Activated T-helper 1 cell treated with anti-CD3 and anti-CD28 coated beads, Interleukin-2, amount 50 U/mL, for 16 hours (primary cell): ENCODE data around the gene ABI3.
A peak's percentile ranks its signal among the peaks of the same experiment; 100 is the strongest.

Source experiments
- DNase-seq, 2 donors: peaks; one replicate each; pipeline ENCODE4 v3.0.0-alpha.2; 2020; ENCODE audit warnings: low read depth in 1 of 2, low spot score in 1 of 2

ABI3 gene

DNA sequence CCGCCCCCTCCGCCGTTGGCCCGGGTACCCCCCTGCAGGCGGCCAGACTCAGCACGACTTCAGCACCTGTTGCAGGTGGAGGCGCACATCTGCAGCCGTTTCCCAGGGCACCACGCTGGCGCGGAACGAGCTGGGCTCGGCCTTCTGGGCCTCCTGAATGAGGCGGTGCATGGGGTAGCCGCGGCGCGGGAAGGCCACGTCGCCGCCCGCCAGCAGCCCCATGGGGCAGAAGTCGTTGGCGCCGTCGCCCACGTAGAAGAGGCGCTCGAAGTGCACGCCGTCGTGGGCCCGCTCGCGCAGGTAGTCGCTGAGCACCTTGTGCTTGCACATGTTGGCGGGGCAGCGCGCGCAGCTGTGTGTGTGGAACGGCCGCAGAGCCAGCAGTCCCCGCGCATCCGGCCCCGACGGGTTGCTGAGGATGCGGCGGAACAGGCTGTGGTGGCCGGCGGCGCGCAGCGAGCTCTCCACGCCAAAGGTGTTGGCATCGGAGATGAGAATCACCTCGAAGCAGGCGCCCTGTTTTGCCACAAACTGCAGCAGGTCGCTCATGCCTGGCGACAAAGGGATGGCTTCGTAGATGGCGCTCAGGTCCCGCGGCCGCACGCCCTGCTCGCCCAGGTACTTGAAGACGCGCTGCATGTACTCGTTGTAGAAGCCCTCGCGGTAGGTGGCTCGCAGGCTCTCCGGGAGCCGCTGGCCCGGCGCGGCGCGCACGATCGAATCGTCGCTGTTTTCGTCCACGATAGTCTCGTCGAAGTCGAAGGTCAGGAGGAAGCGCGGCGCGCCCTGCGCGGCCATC, 13.9 kb downstream of the ABI3 start:
- DNase-seq: peak in 1 of 2 donors; percentile 26

DNA sequence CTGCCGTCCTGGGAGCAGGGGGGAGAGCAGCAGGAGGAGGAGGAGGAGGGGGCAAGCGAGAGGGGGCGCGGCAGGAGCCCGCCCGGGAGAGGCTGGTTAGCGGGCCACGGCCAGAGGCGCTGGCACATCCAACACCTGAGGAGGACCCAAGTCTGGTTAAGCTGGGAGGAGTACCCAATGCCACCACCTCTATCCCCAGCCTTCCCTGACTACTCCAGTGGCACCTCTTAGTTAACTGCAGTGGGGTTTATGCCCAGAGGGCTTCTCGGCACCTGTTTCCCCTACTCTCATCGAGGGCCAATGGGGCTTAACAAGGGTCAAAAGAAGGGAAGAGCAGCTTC, 14.5 kb downstream of the ABI3 start:
- DNase-seq: no peak

DNA sequence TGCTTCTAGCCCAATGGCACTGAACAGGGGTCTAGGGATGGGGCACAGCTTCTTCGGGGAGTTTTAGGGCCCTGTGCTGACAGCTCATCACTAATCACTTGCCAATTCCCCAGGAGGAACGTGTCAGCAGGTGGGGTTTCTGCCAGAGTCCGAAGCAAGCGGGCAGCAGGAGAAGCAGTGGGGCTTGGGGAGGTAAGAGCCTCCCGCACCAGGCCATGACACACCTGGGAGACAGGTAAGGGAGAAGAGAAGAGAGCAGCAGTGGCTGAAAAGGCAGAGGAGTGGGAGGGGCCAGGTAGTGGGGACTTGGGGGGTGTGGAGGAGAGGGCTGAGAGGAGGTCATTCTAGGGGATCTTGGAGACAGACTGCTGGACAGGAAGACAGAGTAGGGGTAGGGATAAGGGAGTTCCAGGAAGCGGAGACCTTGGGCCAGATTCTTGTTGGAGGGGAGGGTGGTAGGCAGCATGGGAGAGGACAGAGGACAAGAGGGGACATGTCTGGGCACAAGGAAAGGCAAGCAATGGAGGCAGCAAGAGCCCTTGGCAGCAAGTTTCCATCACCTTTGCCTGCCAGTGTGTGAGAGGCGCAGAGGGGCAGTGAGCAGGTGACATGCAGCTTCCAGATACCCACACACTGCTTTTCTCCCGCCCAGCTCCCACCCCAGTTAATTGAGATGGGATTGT, 15.2 kb downstream of the ABI3 start:
- no peak for DNase-seq

- DNase-seq: no peak
Observed at GRCh38 chr17:49226771-49227435, 16.4 kb downstream of the ABI3 start.

- DNase-seq: peak; percentile 58 to 67
Observed at GRCh38 chr17:49227436-49228261, 17.1 kb downstream of the ABI3 start.

DNA sequence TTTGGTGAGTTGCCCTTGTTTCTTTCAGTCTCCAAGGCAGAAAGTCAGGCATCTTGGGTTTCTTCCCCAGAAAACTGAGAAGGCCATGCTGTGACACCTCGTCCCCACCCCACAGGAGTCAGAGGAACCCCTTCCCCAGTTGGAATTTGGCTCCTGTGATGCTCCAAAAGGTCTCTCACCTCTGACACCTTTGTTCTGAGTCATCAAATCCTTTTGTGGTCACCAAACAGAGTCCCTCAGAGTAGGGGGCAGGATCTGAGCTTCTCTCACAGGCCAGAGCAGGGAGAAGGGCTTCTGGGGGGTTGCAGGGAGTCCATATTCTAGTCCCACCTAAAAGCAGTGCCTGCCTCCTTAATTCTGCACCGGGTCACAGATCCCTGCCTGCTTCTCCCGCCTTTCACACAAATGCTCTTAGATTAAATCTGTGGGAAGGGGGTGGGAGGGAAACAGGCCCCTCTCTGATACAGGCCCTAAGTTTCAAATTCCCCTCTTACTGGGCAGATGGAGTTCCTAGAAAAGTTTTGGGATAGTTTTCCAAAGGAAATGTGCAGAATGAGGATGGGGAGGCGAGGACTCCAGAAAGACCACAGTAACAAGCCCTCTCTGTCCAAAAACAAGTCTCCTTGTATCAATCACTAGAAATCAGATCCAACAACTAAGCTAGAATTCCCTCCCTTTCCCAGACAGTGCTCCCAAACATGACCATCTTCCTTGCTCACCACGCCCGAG, 18.7 kb downstream of the ABI3 start:
- DNase-seq: no peak

GRCh38 chr17:49229805-49230600, 19.5 kb downstream of the ABI3 start:
- DNase-seq: no peak

DNA sequence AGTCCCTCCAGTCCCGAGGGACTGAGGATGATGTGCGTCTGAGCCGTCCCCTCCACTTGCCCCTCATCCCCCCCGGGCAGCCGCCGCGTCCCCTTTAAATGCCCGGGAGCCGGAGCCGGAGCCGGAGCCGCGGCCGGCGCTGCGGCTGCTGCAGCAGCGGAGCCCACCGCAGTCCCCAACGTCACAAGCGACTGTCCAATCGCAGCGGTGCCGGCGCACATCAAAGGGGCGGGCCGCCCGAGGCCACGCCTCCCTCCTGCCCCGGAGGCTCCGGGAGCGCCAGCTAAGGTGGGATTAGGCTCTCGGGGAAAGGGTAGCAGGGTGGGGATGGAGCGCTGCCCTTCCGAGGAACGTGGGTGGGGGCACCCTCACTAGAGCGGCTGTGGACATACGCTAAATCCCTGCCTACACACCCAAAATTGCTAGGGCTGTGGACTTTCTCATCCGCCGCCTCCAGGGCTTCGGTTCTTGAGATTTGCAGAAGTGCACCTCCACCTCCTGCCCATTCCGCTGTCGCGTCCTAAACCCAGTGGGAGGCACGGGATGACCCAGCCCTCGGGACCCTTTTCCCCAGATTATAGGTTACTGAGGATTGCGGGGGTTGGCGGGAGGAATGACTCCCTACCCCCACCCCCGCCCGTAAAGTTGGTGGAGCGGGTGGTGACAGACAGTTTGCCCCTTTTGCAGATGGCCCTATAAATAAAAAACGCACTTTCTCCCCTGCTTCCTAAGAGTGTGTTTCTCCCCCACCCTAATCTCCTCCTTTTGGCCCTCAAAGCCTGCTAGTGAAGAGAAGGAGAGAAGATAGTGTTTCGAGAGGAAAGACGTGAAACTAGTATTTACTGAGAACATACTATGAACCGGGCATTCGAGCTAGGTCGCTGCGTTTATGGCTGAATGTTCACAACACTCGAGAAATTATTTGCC, 20.4 kb downstream of the ABI3 start, which contains the start of gene PHOSPHO1:
PHOSPHO1 (minus strand) TSS at position 152 of the 927 bp plus-strand sequence. CDS start 4,096 bp downstream, outside the sequence.
- peak; percentile 65 to 77 for DNase-seq

DNA sequence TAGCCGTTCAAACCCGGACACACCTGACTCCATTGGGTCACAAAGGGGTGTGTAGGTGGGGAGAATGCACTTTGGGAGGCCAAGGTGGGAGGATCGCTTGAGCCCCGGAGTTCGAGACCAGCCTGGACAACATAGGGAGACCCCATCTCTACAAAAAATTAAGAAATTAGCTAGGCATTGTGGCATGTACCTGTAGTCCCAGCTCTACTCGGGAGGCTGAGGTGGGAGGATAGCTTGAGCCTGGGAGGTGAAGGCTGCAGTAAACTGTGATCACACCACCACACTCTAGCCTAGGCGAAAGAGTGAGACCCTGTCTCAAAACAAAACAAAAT, 21.0 kb downstream of the ABI3 start:
- DNase-seq: no peak

DNA sequence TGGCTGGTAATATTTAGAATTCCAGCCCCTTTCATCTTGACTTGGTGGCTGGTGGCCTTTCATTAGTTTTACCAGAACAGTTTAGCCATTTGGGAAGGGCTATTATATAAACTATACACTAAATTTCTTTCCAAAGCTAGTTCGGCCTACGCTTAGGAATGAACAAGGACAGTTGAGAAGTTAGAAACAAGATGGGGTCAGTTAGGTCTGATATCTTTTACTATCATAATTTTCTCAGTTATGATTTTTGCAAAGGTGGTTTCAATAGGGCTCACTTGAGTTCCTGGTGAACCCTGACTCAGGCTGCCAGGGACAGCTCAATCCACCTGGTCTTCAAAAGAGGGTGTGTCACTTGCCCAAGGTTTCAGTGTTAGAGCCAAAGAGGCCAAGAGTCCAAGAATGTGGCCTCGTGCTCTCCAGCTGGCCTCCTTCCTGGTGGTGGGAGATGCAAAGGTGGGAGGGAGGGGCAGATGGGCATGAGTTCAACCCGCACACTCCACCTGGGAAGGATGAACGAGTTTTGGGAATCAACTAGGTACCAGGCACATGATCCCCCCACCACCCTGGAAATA, 24.1 kb downstream of the ABI3 start:
- no peak for DNase-seq

DNA sequence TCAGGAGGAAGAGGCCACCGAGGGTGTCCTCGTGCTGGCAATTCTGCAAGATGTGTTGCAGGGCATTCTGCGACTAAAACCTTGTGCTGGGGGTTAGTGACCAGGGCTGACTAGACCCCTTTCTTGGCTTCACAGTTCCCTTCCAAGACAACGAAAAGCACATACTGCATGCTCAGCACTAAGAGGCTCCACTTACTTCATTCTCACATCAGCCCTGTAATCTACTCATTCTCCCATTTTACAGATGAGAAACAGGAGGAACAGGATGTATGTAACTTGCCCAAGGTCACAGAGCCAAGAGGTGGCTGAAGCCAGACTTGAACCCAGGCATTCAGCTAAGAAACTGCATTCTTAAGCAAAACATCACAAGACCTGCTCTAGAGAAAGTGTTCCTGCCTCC, 25.4 kb downstream of the ABI3 start:
- DNase-seq: no peak

- DNase-seq: no peak
Observed at GRCh38 chr17:49239963-49240362, 29.5 kb downstream of the ABI3 start.

- no peak for DNase-seq
Observed at GRCh38 chr17:49240619-49241018, 30.1 kb downstream of the ABI3 start.

DNA sequence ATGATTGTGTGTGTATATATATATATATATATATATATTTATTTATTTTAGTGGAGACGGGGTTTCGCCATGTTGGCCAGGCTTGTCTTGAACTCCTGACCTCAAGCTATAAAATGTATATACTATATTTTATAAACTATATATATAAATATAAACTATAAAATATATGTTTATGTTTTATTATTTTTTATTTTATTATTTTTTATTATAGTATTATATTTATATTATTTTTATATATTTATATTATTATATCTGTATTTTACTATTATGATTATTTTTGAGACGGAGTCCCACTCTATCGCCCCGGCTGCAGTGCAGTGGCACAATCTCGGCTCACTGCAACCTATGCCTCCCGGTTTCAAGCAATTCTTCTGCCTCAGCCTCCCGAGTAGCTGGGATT, 30.5 kb downstream of the ABI3 start:
- DNase-seq: no peak

GRCh38 chr17:49241692-49242397, 31.3 kb downstream of the ABI3 start:
- DNase-seq: no peak

DNA sequence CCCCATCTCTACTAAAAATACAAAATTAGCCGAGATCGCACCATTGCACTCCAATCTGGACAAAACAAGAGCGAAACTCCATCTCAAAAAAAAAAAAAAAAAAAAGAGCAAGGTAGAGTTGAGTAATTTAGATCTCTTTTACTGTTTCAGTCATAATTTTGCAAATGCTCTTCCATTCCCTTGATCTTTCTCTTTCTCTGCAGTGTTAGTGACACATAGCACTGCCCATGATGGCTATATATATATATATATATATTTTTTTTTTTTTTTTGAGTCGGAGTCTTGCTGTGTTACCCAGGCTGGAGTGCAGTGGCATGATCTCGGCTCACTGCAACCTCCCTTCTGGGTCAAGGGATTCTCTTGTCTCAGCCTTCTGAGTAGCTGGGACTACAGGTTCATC, 32.3 kb downstream of the ABI3 start:
- DNase-seq: no peak

DNA sequence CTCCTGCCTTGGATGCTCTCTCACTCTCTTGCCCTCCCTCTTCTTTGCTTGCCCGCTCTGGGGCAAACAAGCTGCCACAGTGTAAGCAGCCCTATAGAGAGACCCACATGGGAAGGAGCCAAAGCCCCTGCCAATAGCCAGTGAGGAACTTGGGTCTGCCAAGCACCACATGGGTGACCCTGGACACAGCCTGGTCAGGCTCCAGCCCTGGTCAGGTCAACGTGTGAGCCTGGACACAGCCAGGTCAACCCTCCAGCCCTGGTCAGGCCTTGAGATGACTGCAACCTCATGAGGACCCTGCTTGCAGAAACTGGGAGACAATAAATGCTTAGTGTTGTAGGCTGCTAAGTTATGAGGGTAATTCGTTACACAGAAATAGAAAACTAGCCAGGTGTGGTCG, 34.3 kb downstream of the ABI3 start:
- DNase-seq: no peak

GRCh38 chr17:49247944-49248343, 37.4 kb downstream of the ABI3 start:
- DNase-seq: no peak
